DOHH2 (cell line): ENCODE results near the gene IL27RA.

ENCODE experiments used
- H3F3A ChIP-seq: fragments of 200-600 bp; sonication (generic), shearing (Covaris generic); 2 replicates; pipeline ENCODE4 v1.6.0; 2016; ENCODE audit warnings: antibody characterized with exemption, mild to moderate bottlenecking; ENCODE audit not compliant: control insufficient read depth, insufficient read depth
- H3K27ac ChIP-seq: fragments of 200-600 bp; sonication (generic); 2 replicates; pipeline ENCODE4 v1.5.1; 2014; ENCODE audit warnings: low read depth, mild to moderate bottlenecking, low read length, moderate library complexity
- H3K27me3 ChIP-seq: fragments of 200-600 bp; sonication (generic); 2 replicates; pipeline ENCODE4 v1.6.1; 2014; ENCODE audit warnings: mild to moderate bottlenecking, low read length, mixed read lengths; ENCODE audit not compliant: control insufficient read depth
- H3K36me3 ChIP-seq: fragments of 200-600 bp; sonication (generic); 2 replicates; pipeline ENCODE4 v1.6.1; 2014; ENCODE audit warnings: mild to moderate bottlenecking, low read length, moderate library complexity, mixed read lengths; ENCODE audit not compliant: control insufficient read depth
- H3K4me1 ChIP-seq: fragments of 200-600 bp; sonication (generic); 2 replicates; pipeline ENCODE4 v1.6.1; 2014; ENCODE audit warnings: mild to moderate bottlenecking, low read length, mixed read lengths; ENCODE audit not compliant: control insufficient read depth
- H3K4me2 ChIP-seq: fragments of 200-600 bp; sonication (generic); 2 replicates; pipeline ENCODE4 v1.6.0; 2014; ENCODE audit warnings: mild to moderate bottlenecking, low read length, moderate library complexity
- H3K4me3 ChIP-seq: fragments of 200-600 bp; sonication (generic); 2 replicates; pipeline ENCODE4 v1.5.1; 2014; ENCODE audit warnings: mild to moderate bottlenecking, low read length, mixed read lengths
- H3K79me2 ChIP-seq: fragments of 200-600 bp; sonication (generic); 2 replicates; pipeline ENCODE4 v1.6.1; 2014; ENCODE audit warnings: mild to moderate bottlenecking, low read length, mixed read lengths; ENCODE audit not compliant: control insufficient read depth
- H3K9me2 ChIP-seq: fragments of 200-600 bp; sonication (generic); replicated peaks from 2 replicates; pipeline ENCODE4 v1.6.1; 2014; ENCODE audit warnings: mild to moderate bottlenecking, low read length, mixed read lengths; ENCODE audit not compliant: control insufficient read depth
- H3K9me3 ChIP-seq: fragments of 200-600 bp; sonication (generic); 2 replicates; pipeline ENCODE4 v1.6.1; 2014; ENCODE audit warnings: antibody characterized with exemption, low read length, mixed read lengths; ENCODE audit not compliant: control insufficient read depth, insufficient read depth
- H4K20me1 ChIP-seq: fragments of 200-600 bp; sonication (generic); 2 replicates; pipeline ENCODE4 v1.6.0; 2014; ENCODE audit warnings: low read depth, mild to moderate bottlenecking, antibody characterized with exemption, low read length, moderate library complexity; ENCODE audit not compliant: control insufficient read depth, insufficient read depth
- EZH2phosphoT487 ChIP-seq: fragments of 200-600 bp; sonication (generic); IDR thresholded peaks from 2 replicates; pipeline ENCODE4 v1.6.1; 2017; ENCODE audit warnings: borderline replicate concordance, mild to moderate bottlenecking, antibody characterized with exemption, low read length, moderate library complexity, mixed read lengths
- TF ChIP-seq, protein P1 (sequence below): fragments of 200-600 bp; sonication (generic); IDR thresholded peaks from one replicate; pipeline ENCODE4 v1.5.1; 2014; ENCODE audit warnings: antibody characterized with exemption, mild to moderate bottlenecking, low read depth, low read length; ENCODE audit not compliant: poor library complexity, severe bottlenecking

Gene IL27RA

DNA sequence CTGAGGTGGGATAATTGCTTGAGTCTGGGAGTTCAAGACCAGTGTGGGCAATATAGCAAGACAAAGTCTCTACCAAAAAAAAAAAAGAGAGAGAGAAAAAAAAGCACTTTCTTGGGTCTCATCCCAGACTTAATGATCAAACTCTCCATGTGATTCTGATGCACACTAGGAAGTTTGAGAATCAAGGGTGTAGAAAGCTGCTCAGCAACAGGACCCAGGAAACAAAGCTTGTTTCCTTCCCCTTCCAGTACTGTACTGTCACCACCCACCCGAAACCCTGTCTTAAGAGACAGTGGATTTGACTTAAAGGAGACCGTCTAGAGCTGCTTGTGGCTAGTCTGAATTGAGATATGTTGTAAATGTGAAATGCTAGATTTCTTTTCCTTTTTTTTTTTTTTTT lies 46.8 kb downstream of the IL27RA start:
- Histone ChIP-seq H3K4me3 (no peak overlapping the region), H3K27ac (no peak overlapping the region), H4K20me1 (no peaks in the 10 kb centered on the region), H3K4me2 (no peak overlapping the region), H3K9me2 (no peaks in the 10 kb centered on the region), H3K4me1 (peaks cover 35% of the 10 kb centered on the region), H3K27me3 (peaks cover 11% of the 10 kb centered on the region), H3K9me3 (no peaks in the 10 kb centered on the region), H3K36me3 (no peaks in the 10 kb centered on the region), H3K79me2 (0 out of 2 replicates have a peak, but pooled peaks cover 4% of the 10 kb centered on the region), H3F3A (0 out of 2 replicates have a peak, but pooled peaks cover 2% of the 10 kb centered on the region)
- no peak for TF ChIP-seq EZH2phosphoT487
- TF ChIP-seq, protein P1, sequence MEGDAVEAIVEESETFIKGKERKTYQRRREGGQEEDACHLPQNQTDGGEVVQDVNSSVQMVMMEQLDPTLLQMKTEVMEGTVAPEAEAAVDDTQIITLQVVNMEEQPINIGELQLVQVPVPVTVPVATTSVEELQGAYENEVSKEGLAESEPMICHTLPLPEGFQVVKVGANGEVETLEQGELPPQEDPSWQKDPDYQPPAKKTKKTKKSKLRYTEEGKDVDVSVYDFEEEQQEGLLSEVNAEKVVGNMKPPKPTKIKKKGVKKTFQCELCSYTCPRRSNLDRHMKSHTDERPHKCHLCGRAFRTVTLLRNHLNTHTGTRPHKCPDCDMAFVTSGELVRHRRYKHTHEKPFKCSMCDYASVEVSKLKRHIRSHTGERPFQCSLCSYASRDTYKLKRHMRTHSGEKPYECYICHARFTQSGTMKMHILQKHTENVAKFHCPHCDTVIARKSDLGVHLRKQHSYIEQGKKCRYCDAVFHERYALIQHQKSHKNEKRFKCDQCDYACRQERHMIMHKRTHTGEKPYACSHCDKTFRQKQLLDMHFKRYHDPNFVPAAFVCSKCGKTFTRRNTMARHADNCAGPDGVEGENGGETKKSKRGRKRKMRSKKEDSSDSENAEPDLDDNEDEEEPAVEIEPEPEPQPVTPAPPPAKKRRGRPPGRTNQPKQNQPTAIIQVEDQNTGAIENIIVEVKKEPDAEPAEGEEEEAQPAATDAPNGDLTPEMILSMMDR = no peak

DNA sequence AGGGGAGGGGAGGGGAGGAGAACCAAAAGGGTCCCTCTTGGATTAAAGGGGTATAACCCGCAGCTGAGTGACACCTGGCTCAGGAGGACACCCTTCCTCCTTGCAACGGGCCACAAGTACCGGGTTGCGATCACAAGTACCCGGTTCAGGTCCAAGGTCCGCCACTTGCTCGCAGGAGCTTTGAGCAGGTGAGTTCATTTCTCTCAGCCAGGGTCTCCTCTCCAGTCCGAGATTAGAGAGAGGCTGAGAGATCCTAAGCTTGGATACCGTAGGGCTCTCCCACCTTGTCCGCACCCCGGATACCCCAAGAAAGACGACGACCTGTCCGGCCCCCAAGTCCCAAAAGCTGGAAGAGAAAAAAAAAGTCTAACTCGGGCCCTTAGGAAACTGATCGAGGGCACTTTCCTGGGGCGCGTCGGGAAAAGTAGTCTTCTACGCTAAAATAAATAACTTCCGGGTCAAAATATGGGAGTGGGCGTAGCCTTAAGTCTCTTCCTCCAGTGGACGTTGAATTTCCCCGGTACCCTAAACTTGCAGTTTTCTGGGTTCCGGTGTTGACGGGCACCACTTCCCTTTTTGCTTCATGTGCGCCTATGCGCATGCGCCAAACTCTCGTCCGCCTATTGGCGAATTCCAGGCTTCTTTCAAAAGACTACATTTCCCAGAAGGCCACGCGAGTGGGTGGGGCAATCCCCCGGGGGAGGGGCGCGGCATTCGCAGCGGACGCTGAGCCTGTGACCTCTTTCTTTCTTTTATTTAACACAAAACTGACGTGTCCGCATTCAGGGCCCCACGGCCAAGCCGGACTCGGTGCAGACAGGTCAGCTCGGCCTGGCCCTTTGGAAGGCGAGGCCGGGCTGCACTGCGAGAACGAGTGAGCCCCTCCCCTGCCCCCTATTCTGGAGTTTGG lies 49.6 kb downstream of the IL27RA start:
- Histone ChIP-seq H3K9me3 (no peaks in the 10 kb centered on the region), H3K27ac (peak overlapping the region; percentile 44), H3K79me2 (0 out of 2 replicates have a peak, but pooled peaks cover 4% of the 10 kb centered on the region), H3K4me3 (peak overlapping the region; percentile 86), H3K4me1 (peaks cover 16% of the 10 kb centered on the region), H3K9me2 (no peaks in the 10 kb centered on the region), H3K27me3 (no peaks in the 10 kb centered on the region), H3F3A (0 out of 2 replicates have a peak, but pooled peaks cover 2% of the 10 kb centered on the region), H3K36me3 (peaks cover 4% of the 10 kb centered on the region), H3K4me2 (peak overlapping the region; percentile 96), H4K20me1 (no peaks in the 10 kb centered on the region)
- TF ChIP-seq EZH2phosphoT487 = no peak
- TF ChIP-seq, protein P1 = no peak

DNA sequence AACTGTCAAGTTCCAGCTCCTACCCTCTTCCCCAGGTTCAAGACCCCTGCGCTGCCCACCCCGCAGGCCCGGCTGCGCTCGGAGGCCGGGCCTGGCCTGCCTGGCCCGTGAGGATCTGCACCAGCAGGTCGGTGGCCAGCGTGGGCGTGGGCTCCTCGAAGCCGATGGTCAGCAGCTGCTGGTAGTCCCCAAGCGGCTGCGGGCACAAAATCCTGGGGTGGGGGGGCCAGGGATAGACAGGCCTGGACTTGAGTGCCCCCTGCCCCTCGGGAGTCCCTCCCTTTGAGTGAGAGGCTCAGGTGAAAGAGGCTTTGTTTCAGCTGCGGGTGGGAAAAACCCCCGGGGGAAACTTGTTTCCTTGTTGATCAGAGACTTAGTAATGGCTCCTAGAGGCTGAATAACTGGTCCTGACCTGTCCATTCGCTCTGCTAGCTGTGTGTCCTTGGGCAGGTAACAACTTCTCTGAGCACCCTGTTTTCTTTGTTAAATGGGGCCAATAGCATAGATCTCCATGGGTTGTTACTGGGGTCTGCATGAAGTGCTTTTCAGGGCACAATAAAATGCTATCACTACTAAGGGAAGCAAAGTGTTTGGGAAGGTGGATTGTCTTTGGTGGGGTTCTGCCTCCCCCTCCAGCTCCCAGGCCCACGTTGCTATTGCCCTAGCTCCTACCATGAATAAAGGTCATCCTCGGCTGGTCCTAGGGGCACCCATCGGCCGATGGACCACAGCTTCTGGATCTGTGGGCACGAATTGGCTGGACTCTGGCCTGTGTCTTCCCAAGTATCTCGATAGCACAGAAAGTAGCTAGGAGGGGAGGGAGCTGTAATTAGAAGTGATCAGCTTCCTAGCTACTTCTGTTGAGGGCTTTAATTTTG lies 50.5 kb downstream of the IL27RA start:
- peak overlapping the region; percentile 96 for H3K4me2 ChIP-seq
- H3F3A ChIP-seq = 0 out of 2 replicates have a peak, but pooled peaks cover 2% of the 10 kb centered on the region
- no peaks in the 10 kb centered on the region for H3K9me3 ChIP-seq
- H3K4me1 ChIP-seq = peaks cover 16% of the 10 kb centered on the region
- H3K27me3 ChIP-seq = no peaks in the 10 kb centered on the region
- no peaks in the 10 kb centered on the region for H3K9me2 ChIP-seq
- no peaks in the 10 kb centered on the region for H4K20me1 ChIP-seq
- peaks cover 12% of the 10 kb centered on the region for H3K36me3 ChIP-seq
- TF ChIP-seq EZH2phosphoT487 = no peak
- TF ChIP-seq, protein P1 = no peak
- H3K4me3 ChIP-seq = peak overlapping the region; percentile 86
- no peak overlapping the region for H3K27ac ChIP-seq
- H3K79me2 ChIP-seq = 0 out of 2 replicates have a peak, but pooled peaks cover 4% of the 10 kb centered on the region
